ENCODE results near the gene TPST2.
"Not testable (repeated sequence)": the region's sequence is repeated elsewhere in the genome, so short reads cannot be mapped to it uniquely, and the experiment has no call there.

The TPST2 gene

DNA sequence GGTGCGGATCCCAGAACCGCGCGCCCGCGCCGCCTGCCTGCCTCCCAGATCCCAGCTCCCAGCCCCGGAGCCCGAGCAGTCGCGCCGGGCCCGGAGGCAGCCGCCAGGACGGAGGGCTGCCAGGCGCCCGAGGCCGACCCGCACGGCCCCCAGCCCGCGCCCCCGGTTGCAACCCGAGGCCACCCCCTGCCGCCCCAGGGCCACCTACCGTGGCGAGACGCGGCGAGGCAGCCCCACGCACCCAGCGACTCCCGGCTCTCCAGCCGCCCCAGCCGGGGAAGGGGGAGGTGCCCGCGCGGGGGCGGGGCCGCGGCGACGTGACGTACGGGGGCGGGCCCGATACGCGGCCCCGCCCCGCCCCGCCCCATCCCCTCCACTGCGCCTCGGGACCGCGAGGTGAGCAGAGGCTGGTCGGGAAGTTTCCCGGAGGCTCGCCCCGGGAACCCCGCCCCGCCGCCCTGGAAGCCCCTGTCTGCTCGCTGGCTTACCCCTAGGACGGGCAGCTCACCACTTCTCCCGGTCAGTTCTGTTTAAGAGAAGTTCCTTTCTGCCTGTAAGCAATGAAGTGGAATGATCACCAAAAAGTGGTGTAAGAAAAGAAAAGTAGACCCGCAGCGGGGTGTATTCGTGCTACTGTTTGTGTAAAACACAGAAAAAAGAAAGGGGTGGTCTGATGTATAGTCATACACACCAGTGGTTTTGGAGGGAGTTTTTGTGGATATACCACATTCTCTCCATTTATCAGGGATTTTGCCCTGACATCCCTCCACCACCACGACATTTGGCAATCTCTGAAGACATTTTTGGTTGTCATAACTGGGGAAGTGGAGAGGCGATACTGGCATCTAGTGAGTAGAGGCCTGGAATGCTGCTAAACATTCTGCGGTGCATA, at the start of gene TPST2:
TPST2 (minus strand) TSS at position 288 of the 892 bp plus-strand sequence. CDS start 48,502 bp downstream, outside the sequence.
- DNase-seq (ENCODE audit: low read depth in 2 of 2): peak; percentile 50 to 60

GRCh38 chr22:26636296-26636695, 46.4 kb upstream of the TPST2 start:
- DNase-seq (ENCODE audit: low read depth in 2 of 2): no peak

DNA sequence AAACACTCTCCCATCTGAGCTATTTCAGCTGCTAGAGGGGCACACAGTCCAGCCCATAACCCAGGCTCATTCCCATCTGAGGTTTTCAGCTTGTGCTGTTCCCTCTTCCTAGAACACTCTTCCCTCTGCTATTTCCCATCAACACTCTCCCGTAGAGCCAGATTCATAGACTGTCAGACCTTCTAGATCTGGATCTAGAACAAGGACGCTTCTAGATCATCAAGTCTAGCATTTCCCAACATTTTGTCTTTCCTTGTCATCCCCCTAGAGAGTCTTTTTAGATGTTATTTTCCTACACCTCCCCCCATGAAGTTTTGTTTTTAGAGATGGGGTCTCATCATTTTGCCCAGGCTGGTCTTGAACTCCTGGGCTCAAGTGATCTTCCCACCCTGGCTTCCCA, 45.2 kb upstream of the TPST2 start:
- no peak for DNase-seq (ENCODE audit: low read depth in 2 of 2)

GRCh38 chr22:26634189-26634588, 44.3 kb upstream of the TPST2 start:
- DNase-seq (ENCODE audit: low read depth in 2 of 2): no peak

- no peak for DNase-seq (ENCODE audit: low read depth in 2 of 2)
Measured at GRCh38 chr22:26632422-26633155, 42.7 kb upstream of the TPST2 start.

DNA sequence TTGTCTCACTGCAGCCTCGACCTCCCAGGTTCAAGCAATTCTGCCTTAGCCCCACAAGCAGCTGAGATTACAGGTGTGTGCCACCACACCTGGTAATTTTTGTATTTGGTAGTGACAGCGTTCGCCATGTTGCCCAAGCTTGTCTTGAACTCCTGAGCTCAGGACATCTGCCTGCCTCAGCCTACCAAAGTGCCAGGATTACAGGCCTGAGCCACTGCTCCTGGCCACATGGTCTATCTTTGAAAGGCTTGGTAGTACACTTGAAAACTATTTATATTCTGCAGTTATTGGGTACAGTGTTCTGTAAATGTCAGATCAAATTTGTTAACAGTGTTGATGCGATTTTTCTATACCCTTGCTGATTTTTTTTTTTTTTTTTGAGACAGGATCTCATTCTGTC, 41.4 kb upstream of the TPST2 start:
- no peak for DNase-seq (ENCODE audit: low read depth in 2 of 2)

DNA sequence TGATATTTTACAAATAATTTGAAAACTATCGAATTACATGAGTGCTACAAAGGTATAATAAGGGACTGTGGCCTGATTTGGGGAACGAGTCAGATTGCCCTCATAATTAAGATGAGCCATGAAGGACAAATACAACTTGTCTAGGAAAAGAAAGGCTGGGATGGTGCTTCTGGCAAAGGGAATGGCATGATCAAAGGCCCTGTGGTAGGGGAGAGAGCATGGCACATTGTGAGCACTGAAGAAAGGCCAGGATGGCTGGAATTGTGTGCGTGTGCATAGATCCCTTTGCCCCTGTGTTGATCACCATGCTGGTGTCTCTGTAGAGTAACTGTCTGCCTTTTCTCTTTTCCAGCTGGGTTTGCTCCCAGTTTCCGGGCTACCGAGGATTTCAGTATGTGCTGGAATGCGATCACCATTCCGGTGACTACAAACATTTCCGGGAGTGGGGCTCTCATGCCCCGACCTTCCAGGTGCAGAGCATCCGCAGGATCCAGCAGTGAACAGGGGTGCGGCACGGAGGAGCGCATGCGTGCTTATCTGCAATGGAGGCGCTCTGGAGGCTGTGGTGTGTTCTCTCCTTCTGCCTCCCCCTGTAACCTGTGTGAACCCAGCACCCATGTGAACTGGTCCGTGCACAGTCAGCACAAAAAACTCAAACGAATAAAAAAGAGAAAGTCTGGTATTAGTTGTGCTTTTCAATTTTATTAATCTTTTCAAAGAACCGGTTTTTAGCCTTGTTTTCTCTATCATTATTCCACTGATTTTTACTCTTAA, 40.2 kb upstream of the TPST2 start:
- no peak for DNase-seq (ENCODE audit: low read depth in 2 of 2)

DNA sequence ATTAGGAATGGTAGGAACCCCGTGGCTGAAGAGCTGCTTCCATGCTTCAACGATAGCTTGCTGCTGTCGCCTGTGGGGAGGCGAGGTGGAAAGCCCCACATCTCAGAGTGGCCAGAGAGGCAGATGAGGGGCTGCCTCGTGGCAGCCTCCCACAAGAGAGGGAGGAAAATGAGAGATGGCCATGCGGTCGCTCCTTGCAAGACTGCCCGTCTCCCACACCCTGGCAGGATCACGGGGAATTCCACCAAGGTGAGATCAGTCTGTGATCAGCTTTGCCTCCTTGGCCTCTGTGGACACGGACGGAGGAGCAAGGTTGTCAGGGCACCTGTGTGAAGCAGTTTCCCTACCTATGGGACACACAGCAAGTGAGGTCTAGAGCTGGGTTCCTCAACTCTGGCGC, 34.9 kb upstream of the TPST2 start:
- no peak for DNase-seq (ENCODE audit: low read depth in 2 of 2)

DNA sequence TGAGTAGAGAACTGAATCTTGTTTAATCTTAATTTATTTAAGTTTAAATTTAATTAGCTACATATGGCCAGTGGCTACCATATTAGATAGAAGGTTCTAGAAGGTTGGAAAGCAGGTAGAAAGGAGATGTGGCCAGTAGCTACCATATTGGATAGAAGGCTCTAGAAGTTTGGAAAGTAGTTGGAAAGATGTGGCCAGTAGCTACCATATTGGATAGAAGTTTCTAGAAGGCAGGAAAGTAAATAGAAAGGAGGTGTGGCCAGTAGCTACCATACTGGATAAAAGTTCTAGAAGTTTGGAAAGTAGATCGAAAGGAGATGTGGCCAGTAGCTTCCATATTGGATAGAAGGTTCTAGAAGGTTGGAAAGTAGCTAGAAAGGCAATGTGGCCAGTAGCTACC, 34.1 kb upstream of the TPST2 start:
- no peak for DNase-seq (ENCODE audit: low read depth in 2 of 2)

- DNase-seq (ENCODE audit: low read depth in 2 of 2): no peak
Measured at GRCh38 chr22:26621663-26622062, 31.7 kb upstream of the TPST2 start, which contains the start of gene CRYBA4. CRYBA4 (plus strand) TSS chr22:26621963; CDS start chr22:26622597, 634 bp downstream.

- DNase-seq (ENCODE audit: low read depth in 2 of 2): no peak
Measured at GRCh38 chr22:26620197-26620596, 30.3 kb upstream of the TPST2 start.

- DNase-seq (ENCODE audit: low read depth in 2 of 2): no peak
Measured at GRCh38 chr22:26619510-26619909, 29.6 kb upstream of the TPST2 start.

- no peak for DNase-seq (ENCODE audit: low read depth in 2 of 2)
Measured at GRCh38 chr22:26618455-26618854, 28.5 kb upstream of the TPST2 start.

- DNase-seq (ENCODE audit: low read depth in 2 of 2): no peak
Measured at GRCh38 chr22:26617271-26618199, 27.6 kb upstream of the TPST2 start, which contains the start of gene CRYBB1. CRYBB1 (minus strand) TSS chr22:26618027; CDS start chr22:26616319, 1,708 bp downstream.

GRCh38 chr22:26616650-26617049, 26.7 kb upstream of the TPST2 start:
- no peak for DNase-seq (ENCODE audit: low read depth in 2 of 2)

- no peak for DNase-seq (ENCODE audit: low read depth in 2 of 2)
Measured at GRCh38 chr22:26615830-26616435, 26.0 kb upstream of the TPST2 start.

DNA sequence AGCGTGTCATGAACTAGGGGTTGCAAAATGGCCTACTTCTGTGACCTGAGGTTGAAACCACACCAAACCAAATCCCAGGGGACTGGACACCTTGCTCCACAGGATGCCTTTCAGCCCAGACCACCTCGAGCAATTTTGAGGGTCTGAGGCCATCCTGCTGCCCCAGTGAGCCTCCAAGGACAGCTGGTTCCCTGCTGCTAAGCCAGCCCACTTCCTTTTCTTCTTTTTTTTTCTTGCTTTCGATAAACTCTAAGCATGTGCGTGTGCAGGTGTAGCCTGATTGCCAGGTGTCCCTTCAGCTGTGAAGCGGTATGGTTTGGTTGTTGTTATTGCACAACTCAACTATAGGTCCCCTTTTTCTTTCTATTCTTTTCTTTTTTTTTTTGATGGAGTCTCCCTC, 25.2 kb upstream of the TPST2 start:
- no peak for DNase-seq (ENCODE audit: low read depth in 2 of 2)

DNA sequence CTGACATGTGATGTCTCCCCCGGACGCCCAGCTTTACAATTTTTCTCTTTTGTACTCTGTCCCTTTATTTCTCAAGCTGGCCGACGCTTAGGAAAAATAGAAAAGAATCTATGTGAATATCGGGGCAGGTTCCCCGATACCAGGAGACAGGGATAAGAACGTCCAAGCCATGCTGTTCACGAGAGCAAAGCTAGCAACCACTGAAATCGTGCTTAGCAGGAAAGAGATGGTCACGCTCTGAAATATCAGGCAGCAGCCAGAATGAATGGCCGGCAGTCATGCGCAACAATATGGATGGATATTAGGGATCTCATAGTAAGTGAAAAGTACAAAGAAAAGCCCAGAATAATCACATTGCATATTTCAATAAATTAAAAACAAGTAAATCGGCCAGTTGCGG, 24.4 kb upstream of the TPST2 start:
- DNase-seq (ENCODE audit: low read depth in 2 of 2): no peak

DNA sequence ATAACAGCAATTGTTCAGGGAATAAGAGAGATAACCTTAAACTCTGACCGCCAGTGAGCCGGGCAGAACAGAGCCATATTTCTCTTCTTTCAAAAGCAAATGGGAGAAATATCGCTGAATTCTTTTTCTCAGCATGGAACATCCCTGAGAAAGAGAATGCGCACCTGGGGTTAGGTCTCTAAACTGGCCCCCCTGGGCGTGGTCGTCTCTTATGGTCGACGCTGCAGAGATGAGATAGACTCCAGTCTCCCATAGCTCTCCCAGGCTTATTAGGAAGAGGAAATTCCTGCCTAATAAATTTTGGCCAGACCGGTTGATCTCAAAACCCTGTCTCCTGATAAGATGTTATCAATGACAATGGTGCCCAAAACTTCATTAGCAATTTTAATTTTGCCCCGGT, 23.8 kb upstream of the TPST2 start:
- DNase-seq (ENCODE audit: low read depth in 2 of 2): not testable (repeated sequence)

DNA sequence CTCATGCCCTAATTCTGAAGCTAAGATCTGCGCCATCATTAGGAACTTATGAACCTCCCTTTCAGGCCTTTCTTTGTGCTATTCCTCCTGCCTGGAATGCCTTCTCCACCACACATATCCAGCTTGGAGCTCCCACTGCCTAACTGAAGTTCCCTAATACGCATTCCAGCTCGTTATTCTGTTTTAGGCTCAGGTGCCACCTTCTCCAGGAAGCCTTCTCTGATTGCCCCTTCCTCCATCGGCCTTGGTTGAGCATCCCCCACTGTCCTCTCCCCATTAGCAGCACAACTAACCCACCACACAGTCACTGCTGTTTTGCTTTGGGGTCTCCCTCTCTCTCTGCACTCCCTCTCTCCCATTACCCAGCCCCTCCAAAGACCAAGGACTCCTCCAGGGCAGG, 22.7 kb upstream of the TPST2 start:
- DNase-seq (ENCODE audit: low read depth in 2 of 2): no peak

Data from activated CD8-positive, alpha-beta memory T cell treated with anti-CD3 and anti-CD28 coated beads for 4 hours (primary cell).